NCI-H2227 (cell line): ENCODE measurements around the gene RPS14.
"Not testable (repeated sequence)": the region's sequence is repeated elsewhere in the genome, so short reads cannot be mapped to it uniquely, and the experiment has no call there.

Source experiments
- DNase-seq: peaks from one replicate; lab custom pipeline; 2025; ENCODE audit not compliant: unreplicated experiment; lab: John Stamatoyannopoulos, UW

The RPS14 gene

DNA sequence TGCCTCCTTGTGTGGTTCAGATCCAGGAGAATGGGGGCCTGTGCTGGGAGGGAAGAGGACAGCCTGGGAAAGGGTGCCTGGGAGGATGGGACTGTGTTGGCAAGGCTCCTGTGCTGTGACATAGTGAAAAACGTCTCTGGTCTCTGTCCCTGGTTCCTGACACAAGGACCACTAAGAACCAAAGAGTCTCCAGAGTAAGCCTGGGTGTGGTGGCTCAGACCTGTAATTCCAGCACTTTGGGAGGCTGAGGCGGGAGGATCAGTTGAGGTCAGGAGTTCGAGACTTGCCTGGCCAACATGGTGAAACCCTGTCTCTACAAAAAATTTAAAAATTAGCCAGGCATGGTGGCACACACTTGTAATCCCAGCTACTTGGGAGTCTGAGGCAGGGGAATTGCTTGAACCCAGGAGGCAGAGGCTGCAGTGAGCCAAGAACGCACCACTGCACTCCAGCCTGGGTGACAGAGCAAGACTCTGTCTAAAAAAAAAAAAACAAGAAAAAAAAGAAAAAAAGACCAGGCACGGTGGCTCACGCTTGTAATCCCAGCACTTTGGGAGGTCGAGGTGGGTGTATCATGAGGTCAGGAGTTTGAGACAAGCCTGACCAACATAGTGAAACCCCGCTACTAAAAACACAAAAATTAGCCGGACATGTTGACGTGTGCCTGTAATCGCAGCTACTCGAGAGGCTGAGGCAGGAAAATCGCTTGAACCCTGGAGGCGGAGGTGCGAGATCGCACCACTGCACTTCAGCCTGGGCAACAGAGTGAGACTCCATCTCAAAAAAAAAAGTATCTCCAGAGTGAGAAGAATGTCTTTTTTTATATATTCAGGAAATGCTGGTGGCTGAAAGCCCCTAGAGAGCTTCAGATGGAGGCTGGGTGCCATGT, 35.4 kb downstream of the RPS14 start:
- DNase-seq = not testable (repeated sequence)

DNA sequence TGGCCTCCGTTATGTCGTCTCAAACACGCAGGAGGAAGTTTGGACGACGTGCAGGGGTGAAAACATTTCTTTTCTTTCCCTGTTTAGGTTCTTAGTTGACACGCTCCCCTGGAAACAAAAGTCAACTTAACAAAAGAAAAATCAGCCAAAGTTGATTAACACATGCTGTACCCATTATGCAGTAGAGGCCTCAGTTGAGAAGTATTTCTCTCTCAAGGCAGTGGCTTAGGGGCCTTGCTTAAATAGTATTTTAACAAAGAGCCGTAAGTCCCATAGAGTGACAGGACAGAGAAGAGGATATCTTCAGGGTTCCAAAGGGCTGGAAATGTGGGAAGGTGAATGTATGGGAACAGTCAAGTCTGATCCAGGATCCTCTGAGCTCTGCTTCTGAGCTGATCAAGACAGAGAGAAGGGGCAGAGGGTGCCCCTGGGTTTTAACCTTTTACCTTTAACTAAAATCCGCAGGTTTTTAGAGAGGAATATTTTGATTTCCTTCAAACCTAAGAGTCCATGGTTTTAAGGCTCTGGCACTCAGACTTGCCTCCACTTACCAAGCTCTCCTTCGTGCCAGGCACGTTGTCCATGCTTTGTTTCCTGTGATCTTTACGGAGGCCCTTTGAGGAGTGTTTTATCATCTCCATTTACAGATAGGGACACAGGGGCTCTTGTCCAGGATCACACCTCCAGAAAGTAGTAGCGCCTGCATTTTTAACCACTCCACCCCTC, 36.2 kb downstream of the RPS14 start:
- DNase-seq = no peak

DNA sequence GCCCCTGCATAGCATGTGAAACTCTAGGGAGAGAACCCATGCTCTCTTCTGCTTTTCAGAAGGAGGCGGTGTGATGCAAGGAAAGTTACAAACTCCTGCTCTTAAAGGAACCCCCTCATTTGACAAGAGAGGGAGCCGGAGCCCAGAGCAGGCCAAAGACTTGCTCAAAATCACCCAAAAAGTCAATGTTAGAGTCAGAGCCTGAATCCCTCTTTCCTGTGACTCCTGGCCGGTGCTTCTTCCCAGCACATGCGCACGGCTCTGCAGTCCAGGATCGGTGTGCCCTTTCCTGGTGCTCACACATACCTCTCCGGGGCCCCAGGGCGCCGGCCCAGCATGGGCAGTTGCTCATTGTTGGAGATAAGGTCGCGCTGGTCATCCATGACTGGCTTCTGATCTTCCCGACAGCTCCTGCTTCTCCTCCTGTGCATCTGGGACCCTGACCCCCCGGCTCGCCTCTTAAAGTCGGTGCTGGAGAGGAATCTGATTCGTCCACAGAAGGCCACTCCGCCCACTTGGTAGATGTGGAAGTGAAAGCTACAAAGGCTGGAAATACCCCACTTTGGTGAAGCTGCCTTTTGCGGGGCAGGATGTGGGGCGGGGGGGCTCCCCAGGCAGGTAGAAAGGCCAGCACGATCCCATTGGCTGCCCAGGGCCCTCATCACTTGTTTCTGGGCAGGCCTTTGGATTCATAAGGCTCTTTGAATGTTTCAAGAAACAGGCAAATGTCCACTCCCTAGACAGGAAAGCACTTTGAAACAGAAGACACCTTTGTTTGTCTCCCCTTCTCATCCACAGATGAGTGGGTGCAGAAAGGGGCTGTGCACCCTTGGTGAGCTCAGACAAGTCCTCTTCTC, 37.0 kb downstream of the RPS14 start, which contains the start of gene CD74:
Gene CD74, minus strand, starts transcription at position 592 of the 857 bp plus-strand sequence. Its CDS starts 161 bp downstream, at position 431.
- DNase-seq = peak; percentile 31

DNA sequence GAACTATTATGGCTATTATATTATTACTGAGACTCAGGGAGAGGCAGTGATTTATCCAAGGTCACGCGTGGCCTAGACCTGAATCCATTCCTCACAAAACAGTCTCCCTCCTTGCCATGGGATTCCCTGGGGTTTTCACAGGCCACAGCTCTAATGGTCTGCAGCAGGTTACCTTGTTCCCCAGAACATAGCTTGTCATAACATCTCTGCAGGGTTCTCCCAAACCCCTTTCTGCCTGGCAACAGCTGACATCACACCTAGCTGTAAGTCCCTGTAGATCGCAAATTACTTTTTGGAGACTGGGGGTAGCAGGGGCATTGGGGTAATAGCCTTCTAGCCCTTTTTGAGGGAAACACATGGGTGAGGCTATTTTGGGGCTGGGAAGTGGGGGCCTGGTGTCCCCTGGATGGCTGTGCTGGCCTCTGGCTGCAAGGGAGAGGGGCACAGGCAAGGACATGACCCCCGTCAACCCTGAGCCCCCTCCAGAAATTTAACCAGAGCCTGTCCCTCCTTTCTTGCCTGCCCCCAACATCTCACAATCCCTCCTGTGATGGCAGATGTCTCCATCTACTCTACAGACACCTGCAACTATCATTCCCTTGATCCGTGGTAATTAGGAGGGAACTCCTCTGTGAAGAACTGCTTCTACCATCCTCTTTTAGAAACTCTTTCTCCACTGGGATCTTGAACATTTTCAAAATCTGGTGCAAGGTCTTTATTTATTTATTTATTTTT, 38.1 kb downstream of the RPS14 start:
- peak; percentile 12 for DNase-seq

- DNase-seq = peak; percentile 57
These were observed 38.9 kb downstream of the RPS14 start for GRCh38 chr5:150410524-150411244.

DNA sequence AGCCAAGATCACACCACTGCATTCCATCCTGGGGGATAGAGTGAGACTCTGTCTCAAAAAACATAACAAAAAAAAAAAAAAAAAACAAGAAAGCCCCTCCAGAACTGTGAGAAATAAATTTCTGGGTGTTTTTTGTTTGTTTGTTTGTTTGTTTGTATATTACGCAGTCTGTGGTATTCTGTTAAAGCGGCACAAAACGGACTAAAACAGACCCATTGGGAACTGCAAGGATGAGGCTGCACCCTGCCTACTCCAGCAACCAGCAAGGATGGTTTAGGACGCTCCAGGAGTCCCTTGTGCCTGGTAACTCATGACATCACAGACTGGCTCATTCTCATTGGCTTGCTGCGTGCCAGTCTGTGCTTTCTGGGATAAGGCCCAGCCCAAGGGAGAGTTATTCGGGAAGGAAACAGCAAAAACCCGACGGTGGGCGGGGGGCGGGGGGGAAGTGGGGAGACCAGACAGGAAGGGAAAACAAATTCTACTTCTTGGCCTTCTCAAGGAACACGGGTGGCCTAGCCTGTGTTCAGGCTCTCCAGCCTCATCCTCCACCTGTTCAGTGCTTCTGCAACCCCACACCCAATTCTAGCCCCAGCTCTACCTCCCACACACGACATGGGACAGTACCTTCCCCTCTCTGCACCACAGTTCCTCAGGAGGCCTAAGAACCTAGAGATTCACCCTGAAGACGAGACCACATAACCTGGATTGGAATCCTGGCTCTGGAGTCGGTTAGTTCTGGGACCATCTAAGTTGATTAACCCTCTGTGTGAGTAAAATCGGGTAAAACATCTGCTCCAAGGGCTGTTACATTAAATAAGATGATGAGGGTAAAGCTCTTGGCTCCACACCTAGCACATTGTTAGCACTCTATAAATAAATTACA, 39.7 kb downstream of the RPS14 start:
- peak; percentile 86 for DNase-seq

GRCh38 chr5:150408231-150408943, 41.2 kb downstream of the RPS14 start:
- no peak for DNase-seq

- no peak for DNase-seq
These were observed 42.3 kb downstream of the RPS14 start for GRCh38 chr5:150407096-150407720.

GRCh38 chr5:150406723-150407095, 42.8 kb downstream of the RPS14 start:
- no peak for DNase-seq

GRCh38 chr5:150406103-150406722, 43.3 kb downstream of the RPS14 start:
- no peak for DNase-seq

DNA sequence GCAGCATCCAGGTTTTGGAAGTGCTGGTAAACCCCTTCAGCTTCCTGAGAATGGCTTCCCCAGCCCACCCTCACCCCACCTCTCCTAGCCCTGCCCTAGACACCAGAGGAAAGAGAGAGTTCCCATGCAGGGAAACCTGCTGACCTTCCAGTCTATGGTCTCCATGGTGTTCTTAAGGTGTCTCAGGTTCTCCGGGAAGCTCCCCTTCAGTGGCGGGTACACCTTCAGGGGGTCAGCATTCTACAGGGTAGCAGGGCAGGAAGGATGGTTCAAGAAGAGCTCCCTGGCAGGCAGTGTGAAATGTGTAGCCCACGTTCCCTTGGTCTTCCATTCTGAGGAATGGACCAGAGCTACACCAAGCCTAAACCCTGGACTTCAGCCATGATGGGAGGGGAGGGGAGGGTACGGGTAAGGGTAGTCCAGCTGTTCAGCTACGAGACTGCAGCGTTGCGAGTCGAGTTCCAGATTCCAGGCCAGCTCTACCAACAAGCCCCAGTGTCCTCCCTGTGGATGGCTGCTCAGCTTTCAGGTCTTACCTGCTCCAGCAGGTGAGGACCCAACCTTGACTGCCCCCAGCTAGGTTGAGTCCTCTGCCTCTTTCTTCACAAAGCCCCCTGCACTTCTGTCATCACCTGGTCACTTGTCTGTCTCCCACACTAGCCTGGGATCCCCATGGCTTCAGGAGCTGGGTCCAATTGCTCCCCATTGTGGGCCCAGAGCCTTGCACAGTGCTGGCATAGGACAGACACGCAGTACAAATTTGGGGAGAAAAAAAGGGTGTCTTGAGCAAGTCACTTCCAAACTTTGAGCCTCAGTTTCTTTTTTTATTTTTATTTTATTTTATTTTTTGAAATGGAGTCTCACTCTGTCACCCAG, 44.4 kb downstream of the RPS14 start:
- no peak for DNase-seq

GRCh38 chr5:150404535-150404934, 45.0 kb downstream of the RPS14 start:
- DNase-seq = no peak

- DNase-seq = no peak
These were observed 45.4 kb downstream of the RPS14 start for GRCh38 chr5:150404121-150404520.

DNA sequence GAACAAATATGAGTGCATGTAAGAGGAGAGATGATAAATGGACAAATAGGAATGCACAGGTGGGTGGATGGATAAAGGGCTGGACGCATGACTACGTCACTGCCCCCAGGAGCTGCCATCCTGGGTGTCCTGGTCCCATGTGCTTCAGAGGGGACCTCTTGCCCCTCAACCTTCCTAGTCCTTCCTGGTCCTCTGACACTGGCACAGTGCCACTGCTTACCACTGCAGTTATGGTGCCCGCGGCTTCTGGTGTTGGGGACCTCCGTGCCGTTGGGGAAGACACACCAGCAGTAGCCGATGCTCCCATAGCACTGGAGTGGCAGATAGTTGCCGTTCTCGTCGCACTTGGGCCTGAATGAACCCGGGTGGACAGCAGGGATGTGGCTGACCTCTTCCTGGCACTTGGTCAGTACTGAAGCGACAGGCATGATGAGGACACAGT, 46.6 kb downstream of the RPS14 start:
- DNase-seq = no peak

GRCh38 chr5:150402229-150402773, 47.2 kb downstream of the RPS14 start:
- DNase-seq = no peak
